ENCODE results near the gene AHDC1.

The AHDC1 gene

GRCh38 chr1:27525296-27526272 is 78.4 kb downstream of the AHDC1 start:
- H3K9me3 ChIP-seq (replicated peaks; ENCODE audit: insufficient read depth, low read length): no peaks in the 10 kb centered on the region
- no peak for DNase-seq
- no peaks in the 10 kb centered on the region for H3K36me3 ChIP-seq (replicated peaks; ENCODE audit: insufficient read depth, low read length)
- no peaks in the 10 kb centered on the region for H3K79me2 ChIP-seq (ENCODE audit: low read length)
- H3K27ac ChIP-seq (ENCODE audit: low read length): no peak overlapping the region
- peak overlapping the region; percentile 33; the same call in 1 of the 2 replicates for H2AFZ ChIP-seq (ENCODE audit: low read length)
- no peak overlapping the region for H3K9ac ChIP-seq (ENCODE audit: low read length)
- no peak overlapping the region for H3K4me3 ChIP-seq (ENCODE audit: low read length)
- no peaks in the 10 kb centered on the region for H3K9me2 ChIP-seq (replicated peaks; ENCODE audit: insufficient read depth, low read length)
- no peaks in the 10 kb centered on the region; the same call in 1 of the 2 replicates for H3K27me3 ChIP-seq (replicated peaks; ENCODE audit: insufficient read depth, low read length)
- H4K20me1 ChIP-seq (ENCODE audit: insufficient read depth, low read length): no peaks in the 10 kb centered on the region
- no peaks in the 10 kb centered on the region for H3F3A ChIP-seq (ENCODE audit: insufficient read depth, low read length)
- H3K4me2 ChIP-seq (ENCODE audit: low read depth, low read length): peak overlapping the region; percentile 18; the same call in 1 of the 2 replicates
- TF ChIP-seq EZH2 (optimal IDR thresholded peaks at IDR 0.05; ENCODE audit: low read depth, low read length) (no peak), CTCF (IDR thresholded peaks at IDR 0.05; ENCODE audit: low read length) (no peak), EZH2phosphoT487 (IDR thresholded peaks at IDR 0.05; ENCODE audit: low read length) (no peak)
- H3K4me1 ChIP-seq (ENCODE audit: low read length): peaks cover 8% of the 10 kb centered on the region

GRCh38 chr1:27523337-27524020 is 80.5 kb downstream of the AHDC1 start:
- Histone ChIP-seq H3K27ac (ENCODE audit: low read length) (no peak overlapping the region), H3K27me3 (replicated peaks; ENCODE audit: insufficient read depth, low read length) (no peaks in the 10 kb centered on the region; the same call in 1 of the 2 replicates), H3K4me3 (ENCODE audit: low read length) (no peak overlapping the region), H3K4me2 (ENCODE audit: low read depth, low read length) (no peak overlapping the region), H3K9ac (ENCODE audit: low read length) (no peak overlapping the region), H3K9me3 (replicated peaks; ENCODE audit: insufficient read depth, low read length) (no peaks in the 10 kb centered on the region), H3K9me2 (replicated peaks; ENCODE audit: insufficient read depth, low read length) (no peaks in the 10 kb centered on the region), H3K36me3 (replicated peaks; ENCODE audit: insufficient read depth, low read length) (no peaks in the 10 kb centered on the region), H4K20me1 (ENCODE audit: insufficient read depth, low read length) (no peaks in the 10 kb centered on the region), H3K4me1 (ENCODE audit: low read length) (peaks cover 8% of the 10 kb centered on the region), H2AFZ (ENCODE audit: low read length) (no peak overlapping the region), H3K79me2 (ENCODE audit: low read length) (no peaks in the 10 kb centered on the region), H3F3A (ENCODE audit: insufficient read depth, low read length) (no peaks in the 10 kb centered on the region)
- no peak for TF ChIP-seq CTCF (IDR thresholded peaks at IDR 0.05; ENCODE audit: low read length)
- TF ChIP-seq EZH2 (optimal IDR thresholded peaks at IDR 0.05; ENCODE audit: low read depth, low read length): no peak
- no peak for TF ChIP-seq EZH2phosphoT487 (IDR thresholded peaks at IDR 0.05; ENCODE audit: low read length)
- no peak for DNase-seq

GRCh38 chr1:27522432-27523336 is 81.3 kb downstream of the AHDC1 start:
- no peak for DNase-seq
- H3K9me2 ChIP-seq (replicated peaks; ENCODE audit: insufficient read depth, low read length): no peaks in the 10 kb centered on the region
- no peaks in the 10 kb centered on the region for H3K27me3 ChIP-seq (replicated peaks; ENCODE audit: insufficient read depth, low read length)
- H3K9me3 ChIP-seq (replicated peaks; ENCODE audit: insufficient read depth, low read length): no peaks in the 10 kb centered on the region
- TF ChIP-seq CTCF (IDR thresholded peaks at IDR 0.05; ENCODE audit: low read length): no peak
- TF ChIP-seq EZH2 (optimal IDR thresholded peaks at IDR 0.05; ENCODE audit: low read depth, low read length): no peak
- no peak for TF ChIP-seq EZH2phosphoT487 (IDR thresholded peaks at IDR 0.05; ENCODE audit: low read length)
- no peak overlapping the region for H3K4me2 ChIP-seq (ENCODE audit: low read depth, low read length)
- no peaks in the 10 kb centered on the region for H4K20me1 ChIP-seq (ENCODE audit: insufficient read depth, low read length)
- no peak overlapping the region for H3K4me3 ChIP-seq (ENCODE audit: low read length)
- H3F3A ChIP-seq (ENCODE audit: insufficient read depth, low read length): no peaks in the 10 kb centered on the region
- H3K79me2 ChIP-seq (ENCODE audit: low read length): no peaks in the 10 kb centered on the region
- no peak overlapping the region for H3K27ac ChIP-seq (ENCODE audit: low read length)
- peaks cover 8% of the 10 kb centered on the region for H3K4me1 ChIP-seq (ENCODE audit: low read length)
- H3K9ac ChIP-seq (ENCODE audit: low read length): no peak overlapping the region
- no peaks in the 10 kb centered on the region for H3K36me3 ChIP-seq (replicated peaks; ENCODE audit: insufficient read depth, low read length)
- no peak overlapping the region for H2AFZ ChIP-seq (ENCODE audit: low read length)

Data from MM.1S (cell line).